Activated CD8-positive, alpha-beta T cell treated with anti-CD3 and anti-CD28 coated beads, Interleukin-2, amount 10 ng/mL, durations not matched to agents 7 days and 5 days (primary cell): ENCODE results near the gene MYO1B. TPM values are rescaled to one million over a fixed set of nuclear protein-coding genes. Genes with fewer than 3 reads are reported as not detected.

Experiments
- ATAC-seq: fragments of 150-1000 bp; cut with Tn5 transposase; one replicate; pipeline ENCODE4 v1.10.0; 2021; ENCODE audit warnings: moderate library complexity
- CTCF ChIA-PET: fragments of 350-600 bp; sonication (Branson Sonifier 250); formaldehyde crosslinking; loops from one replicate; lab custom pipeline; 2021; ENCODE audit warnings: antibody characterized with exemption; lab: Charles Lee
- POLR2A ChIA-PET: fragments of 350-600 bp; sonication (Branson Sonifier 250); formaldehyde crosslinking; loops from one replicate; lab custom pipeline; 2021; ENCODE audit warnings: antibody characterized with exemption; lab: Charles Lee
- DNase-seq: peaks from one replicate; pipeline ENCODE4 v3.0.0-alpha.2; 2020
- H3K27ac Mint-ChIP-seq: one replicate; pipeline ENCODE4 v1.8.0; 2021; ENCODE audit warnings: mild to moderate bottlenecking, mixed read lengths
- H3K27me3 Mint-ChIP-seq: one replicate; pipeline ENCODE4 v1.8.0; 2021; ENCODE audit warnings: low read depth, mixed read lengths
- H3K36me3 Mint-ChIP-seq: one replicate; pipeline ENCODE4 v1.8.0; 2021; ENCODE audit warnings: low read depth, mixed read lengths
- H3K4me1 Mint-ChIP-seq: one replicate; pipeline ENCODE4 v1.8.0; 2021; ENCODE audit warnings: low read depth, mixed read lengths
- H3K4me3 Mint-ChIP-seq: one replicate; pipeline ENCODE4 v1.8.0; 2021; ENCODE audit warnings: mild to moderate bottlenecking, mixed read lengths
- H3K9me3 Mint-ChIP-seq: one replicate; pipeline ENCODE4 v1.8.0; 2022; ENCODE audit warnings: mixed read lengths; ENCODE audit not compliant: insufficient read depth
- total RNA-seq, 2 experiments: library from RNA; stranded (reverse); gene quantifications; one replicate each; pipeline ENCODE4 v1.2.3, GENCODE V29; 2021

MYO1B gene
- total RNA-seq, 2 experiments from 2014 or later = 2.6 to 3.4 TPM

DNA sequence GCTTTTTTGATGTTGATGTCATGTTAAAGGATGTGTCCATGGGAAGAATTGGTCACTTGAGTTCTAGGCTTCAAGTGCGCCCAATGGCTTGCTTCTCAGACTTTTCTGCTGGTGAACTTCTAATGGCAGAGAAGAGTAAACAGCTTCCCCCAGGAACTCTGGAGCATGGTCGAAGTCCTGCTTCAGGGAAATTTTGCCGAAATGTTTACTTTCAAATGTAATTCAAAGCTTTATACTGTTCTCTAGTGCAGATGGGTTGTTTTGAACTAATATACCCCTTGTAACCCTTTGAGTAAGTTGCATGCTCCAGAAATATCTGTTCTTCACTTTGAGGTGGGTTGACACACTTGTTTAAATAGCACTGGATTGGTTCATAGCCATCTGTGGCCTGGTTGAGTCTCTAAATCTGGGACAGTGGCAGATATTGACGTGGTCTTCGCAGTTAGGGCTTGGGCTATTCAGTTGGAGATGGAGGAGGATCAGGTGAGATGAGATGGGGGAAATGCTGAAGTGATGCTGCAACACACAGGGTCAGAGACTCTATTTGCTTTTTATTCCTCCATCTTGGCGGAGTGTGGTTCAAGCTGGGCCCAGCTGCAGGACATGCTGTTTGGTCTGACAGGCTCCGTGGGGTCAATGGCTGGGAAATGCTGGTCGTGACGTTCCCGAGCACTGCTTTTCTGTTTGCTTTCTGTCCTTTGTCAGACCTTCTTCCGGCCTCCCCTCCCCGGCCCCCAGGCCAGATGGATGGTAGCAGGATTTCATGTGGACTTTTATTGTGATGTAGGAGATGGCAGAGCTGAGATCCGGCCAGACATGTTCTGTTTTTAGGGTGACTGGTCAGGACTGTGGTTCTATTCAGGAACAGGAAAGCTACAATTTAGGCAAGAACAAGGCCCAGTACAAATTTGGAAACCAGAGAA, 35.9 kb downstream of the MYO1B start:
- H3K36me3 Mint-ChIP-seq = no peaks in the 10 kb centered on the region
- CTCF ChIA-PET = no interaction called here
- no peaks in the 10 kb centered on the region for H3K4me1 Mint-ChIP-seq
- no peak overlapping the region for H3K4me3 Mint-ChIP-seq
- no peak overlapping the region for H3K27ac Mint-ChIP-seq
- DNase-seq (no peak), ATAC-seq (no peak)
- no peaks in the 10 kb centered on the region for H3K27me3 Mint-ChIP-seq
- no peaks in the 10 kb centered on the region for H3K9me3 Mint-ChIP-seq
- POLR2A ChIA-PET = no interaction called here

DNA sequence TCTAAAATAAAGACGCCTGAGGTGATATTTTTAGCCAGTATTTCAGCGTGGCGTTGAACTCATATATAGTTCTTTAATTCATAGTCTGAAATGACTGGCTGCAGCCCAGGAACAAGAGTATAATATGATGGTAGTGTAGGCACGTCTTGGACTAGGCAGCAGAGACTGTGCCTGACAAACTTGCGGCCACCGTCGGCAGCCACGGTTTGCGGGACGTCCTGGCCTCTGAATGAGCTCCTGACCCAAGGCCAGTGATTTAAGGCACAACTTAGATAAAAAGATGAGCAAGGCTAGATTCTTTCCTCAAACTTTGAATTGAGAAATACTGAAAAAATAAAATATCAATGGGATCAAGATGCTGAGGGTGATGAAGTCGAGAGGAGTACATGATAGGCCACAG, 40.0 kb downstream of the MYO1B start:
- CTCF ChIA-PET = no interaction called here
- Mint-ChIP-seq H3K9me3 (no peaks in the 10 kb centered on the region), H3K27ac (no peak overlapping the region), H3K4me1 (no peaks in the 10 kb centered on the region), H3K36me3 (no peaks in the 10 kb centered on the region), H3K27me3 (no peaks in the 10 kb centered on the region), H3K4me3 (no peak overlapping the region)
- DNase-seq = no peak
- no peak for ATAC-seq
- POLR2A ChIA-PET = no interaction called here

DNA sequence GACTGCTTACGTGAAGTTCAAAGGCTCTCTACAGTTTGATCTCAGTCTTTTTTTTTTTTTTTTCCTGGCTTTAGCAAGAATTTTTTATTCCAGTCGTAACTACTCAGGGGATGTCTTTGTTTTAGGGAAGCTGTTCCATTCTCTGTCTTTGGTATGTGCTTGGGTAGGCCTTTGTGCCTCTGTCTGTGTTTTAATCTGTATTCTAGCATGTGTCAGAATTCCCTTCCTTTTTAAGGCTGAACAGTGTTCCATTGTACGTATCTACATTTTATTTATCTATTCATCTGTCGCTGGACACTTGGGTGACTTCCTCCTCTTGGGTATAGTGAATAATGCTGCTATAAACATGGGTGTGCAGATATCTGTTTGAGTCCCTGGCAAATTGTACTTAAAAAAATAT, 42.6 kb downstream of the MYO1B start:
- no peaks in the 10 kb centered on the region for H3K27me3 Mint-ChIP-seq
- ChIA-PET POLR2A (no interaction called here), CTCF (interaction anchor here (0.8 kb wide), 1 partner anchor 69 kb away, joined by 4 read pairs; no protein-coding TSS in a partner anchor)
- H3K4me3 Mint-ChIP-seq = no peak overlapping the region
- no peaks in the 10 kb centered on the region for H3K9me3 Mint-ChIP-seq
- no peak overlapping the region for H3K27ac Mint-ChIP-seq
- ATAC-seq = no peak
- no peaks in the 10 kb centered on the region for H3K4me1 Mint-ChIP-seq
- no peaks in the 10 kb centered on the region for H3K36me3 Mint-ChIP-seq
- DNase-seq = no peak

DNA sequence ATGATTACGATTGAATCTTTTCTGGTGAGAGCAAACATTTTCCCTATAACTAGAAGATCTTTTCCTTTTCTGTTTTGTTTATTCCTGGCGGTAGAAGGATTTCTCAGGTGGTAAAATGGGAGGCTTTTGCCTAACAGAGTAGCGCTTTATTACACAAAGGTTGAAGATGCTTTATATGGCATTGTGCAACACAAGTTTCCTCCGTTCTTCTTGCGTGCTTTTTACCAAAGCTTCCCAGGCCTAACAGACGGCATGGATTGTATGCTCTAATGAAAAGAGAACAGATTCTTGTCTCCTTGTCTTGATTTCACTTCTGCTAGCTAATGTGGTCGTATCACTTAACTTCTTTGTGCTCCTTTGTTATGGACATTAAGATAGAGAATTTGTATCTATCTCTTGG, 43.8 kb downstream of the MYO1B start:
- Mint-ChIP-seq H3K27ac (no peak overlapping the region), H3K27me3 (no peaks in the 10 kb centered on the region), H3K4me1 (peaks cover 4% of the 10 kb centered on the region), H3K4me3 (no peak overlapping the region), H3K9me3 (no peaks in the 10 kb centered on the region), H3K36me3 (no peaks in the 10 kb centered on the region)
- DNase-seq (no peak), ATAC-seq (no peak)
- ChIA-PET POLR2A (no interaction called here), CTCF (no interaction called here)

DNA sequence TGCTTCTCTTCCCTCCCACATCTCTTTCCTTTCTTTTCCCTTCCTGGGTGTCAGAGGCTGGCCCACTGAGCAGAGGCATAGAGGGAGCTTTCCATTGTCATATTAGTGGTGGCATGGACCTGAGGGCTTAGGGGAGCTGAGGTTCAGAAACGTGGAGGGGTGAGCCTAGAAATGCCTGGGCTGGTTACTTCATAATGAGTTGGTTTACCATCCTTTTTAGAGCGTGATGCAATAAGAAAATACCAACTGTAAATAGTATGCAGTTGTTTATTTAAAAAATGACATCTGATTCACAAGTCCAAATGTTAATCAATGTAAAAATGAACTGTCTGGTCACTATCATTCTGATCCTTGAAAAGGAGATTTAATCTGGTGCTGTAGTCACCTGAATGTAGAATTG, 46.3 kb downstream of the MYO1B start:
- CTCF ChIA-PET = interaction anchor here (1.2 to 2.0 kb wide), 2 partner anchors 12 to 126 kb away, joined by 3 to 5 read pairs; no protein-coding TSS in a partner anchor
- no peak for DNase-seq
- no peak for ATAC-seq
- Mint-ChIP-seq H3K4me1 (peaks cover 5% of the 10 kb centered on the region), H3K4me3 (no peak overlapping the region), H3K27ac (no peak overlapping the region), H3K27me3 (no peaks in the 10 kb centered on the region), H3K36me3 (no peaks in the 10 kb centered on the region), H3K9me3 (no peaks in the 10 kb centered on the region)
- POLR2A ChIA-PET = no interaction called here

DNA sequence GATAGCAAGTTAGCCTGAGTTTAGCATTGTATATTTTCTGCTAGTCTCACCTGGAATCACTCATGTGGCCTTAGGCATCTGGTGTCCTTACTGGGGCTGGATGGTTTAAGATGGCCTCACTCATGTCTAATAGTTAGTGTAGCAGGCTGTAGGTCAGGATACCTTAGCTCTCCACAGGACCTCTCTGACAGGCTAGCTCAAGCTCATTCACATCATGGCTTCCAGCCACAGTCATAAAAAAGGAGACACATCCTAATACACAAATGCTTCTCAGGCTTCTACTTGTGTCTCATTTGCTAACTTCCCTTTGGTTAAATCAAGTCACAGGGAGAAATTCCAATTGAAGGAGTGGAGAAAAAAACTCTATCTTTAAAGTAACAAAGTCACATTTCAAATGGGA, 47.7 kb downstream of the MYO1B start:
- Mint-ChIP-seq H3K4me3 (no peak overlapping the region), H3K27me3 (no peaks in the 10 kb centered on the region), H3K36me3 (no peaks in the 10 kb centered on the region), H3K9me3 (no peaks in the 10 kb centered on the region), H3K27ac (no peak overlapping the region), H3K4me1 (peaks cover 5% of the 10 kb centered on the region)
- DNase-seq = no peak
- ATAC-seq = no peak
- ChIA-PET CTCF (interaction anchor here (2.0 kb wide), 1 partner anchor 10 kb away, joined by 5 read pairs; no protein-coding TSS in a partner anchor), POLR2A (no interaction called here)

DNA sequence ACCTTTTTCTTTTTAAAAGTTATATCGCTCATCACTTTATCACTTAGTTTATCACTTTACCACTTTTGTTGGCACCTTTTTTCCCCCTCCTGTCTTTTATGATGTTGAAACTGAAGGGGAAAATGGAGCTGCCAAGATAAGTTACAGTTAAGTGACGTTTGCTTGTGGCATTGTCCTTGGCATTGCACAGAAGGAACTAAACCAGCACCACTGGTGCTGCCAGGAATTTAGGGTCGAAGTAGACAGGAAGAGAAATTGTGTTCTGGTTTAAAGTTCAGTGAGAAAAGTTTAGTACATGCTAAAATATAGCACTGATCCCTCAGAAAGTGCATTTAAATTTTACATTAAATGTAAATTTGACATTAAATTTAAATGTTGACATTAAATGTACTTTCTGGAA, 49.9 kb downstream of the MYO1B start:
- Mint-ChIP-seq H3K36me3 (no peaks in the 10 kb centered on the region), H3K4me1 (peaks cover 5% of the 10 kb centered on the region), H3K27ac (no peak overlapping the region), H3K4me3 (no peak overlapping the region), H3K9me3 (no peaks in the 10 kb centered on the region), H3K27me3 (no peaks in the 10 kb centered on the region)
- CTCF ChIA-PET = no interaction called here
- POLR2A ChIA-PET = no interaction called here
- ATAC-seq (no peak), DNase-seq (no peak)

DNA sequence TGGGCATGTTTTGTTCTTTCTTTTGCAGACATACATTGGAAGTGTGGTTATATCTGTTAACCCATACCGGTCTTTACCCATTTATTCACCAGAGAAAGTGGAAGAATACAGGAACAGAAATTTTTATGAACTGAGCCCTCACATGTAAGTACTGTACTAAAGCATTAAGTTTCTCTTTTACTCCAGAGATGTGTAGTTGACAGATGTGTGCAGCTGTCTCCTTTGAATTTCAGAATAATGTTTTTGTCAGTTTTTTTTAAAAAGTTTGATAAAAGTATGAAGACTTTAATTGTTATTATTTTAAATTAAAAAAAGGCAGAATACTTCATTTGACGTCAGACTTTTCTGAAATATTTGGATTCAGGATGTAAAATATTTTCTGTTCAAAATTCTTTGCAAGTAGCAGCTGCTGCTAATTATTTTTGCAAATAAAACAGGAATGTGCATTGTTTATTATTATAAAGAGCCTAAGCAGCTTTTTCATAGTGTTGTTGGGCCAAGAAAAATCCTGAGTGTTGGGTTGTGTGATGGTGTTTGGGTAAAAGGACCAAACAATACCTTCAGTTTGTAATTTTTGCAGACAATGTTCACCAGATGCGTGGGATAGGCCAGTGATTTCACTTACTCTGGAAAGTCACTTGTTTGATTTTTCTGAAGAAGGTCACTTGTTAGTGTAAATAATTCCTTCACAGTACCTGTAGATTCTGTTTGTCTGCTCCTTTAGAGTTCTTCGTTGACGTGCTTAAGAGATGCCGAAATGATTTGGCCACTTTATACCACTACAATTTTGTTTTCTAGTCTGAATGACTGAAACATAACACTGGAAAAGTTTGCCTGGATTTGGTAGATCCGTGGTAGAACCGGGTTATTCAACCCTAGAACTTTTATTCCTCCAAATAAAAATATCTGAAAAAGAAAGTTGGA, 51.1 kb downstream of the MYO1B start:
- H3K9me3 Mint-ChIP-seq = no peaks in the 10 kb centered on the region
- no peak for DNase-seq
- H3K4me3 Mint-ChIP-seq = no peak overlapping the region
- H3K4me1 Mint-ChIP-seq = peaks cover 5% of the 10 kb centered on the region
- no peaks in the 10 kb centered on the region for H3K36me3 Mint-ChIP-seq
- ATAC-seq = no peak
- H3K27ac Mint-ChIP-seq = no peak overlapping the region
- CTCF ChIA-PET = interaction anchor here (1.0 kb wide), 1 partner anchor 131 kb away, joined by 3 read pairs; no protein-coding TSS in a partner anchor
- H3K27me3 Mint-ChIP-seq = no peaks in the 10 kb centered on the region
- POLR2A ChIA-PET = no interaction called here

DNA sequence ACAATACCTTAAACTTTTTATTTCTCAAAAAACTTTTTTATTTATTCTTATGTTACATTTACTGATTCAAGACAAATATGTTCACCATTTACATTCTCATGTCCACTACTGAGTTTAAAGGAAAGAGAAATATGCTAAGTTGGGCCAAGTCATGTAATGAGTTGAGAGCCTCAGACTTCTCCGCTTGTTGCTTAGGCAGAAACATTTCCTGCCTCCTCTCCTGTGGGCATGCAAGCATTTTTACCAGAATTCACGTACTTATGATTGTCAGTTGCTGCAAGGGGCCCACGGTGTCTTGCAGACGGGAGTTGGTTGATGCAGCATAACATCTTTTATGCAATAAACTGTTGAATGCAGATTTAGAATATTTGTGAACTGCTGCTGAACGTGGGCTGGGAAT, 51.8 kb downstream of the MYO1B start:
- CTCF ChIA-PET = no interaction called here
- ATAC-seq (no peak), DNase-seq (no peak)
- Mint-ChIP-seq H3K36me3 (no peaks in the 10 kb centered on the region), H3K4me3 (no peak overlapping the region), H3K27ac (no peak overlapping the region), H3K9me3 (no peaks in the 10 kb centered on the region), H3K27me3 (no peaks in the 10 kb centered on the region), H3K4me1 (peaks cover 5% of the 10 kb centered on the region)
- POLR2A ChIA-PET = no interaction called here

DNA sequence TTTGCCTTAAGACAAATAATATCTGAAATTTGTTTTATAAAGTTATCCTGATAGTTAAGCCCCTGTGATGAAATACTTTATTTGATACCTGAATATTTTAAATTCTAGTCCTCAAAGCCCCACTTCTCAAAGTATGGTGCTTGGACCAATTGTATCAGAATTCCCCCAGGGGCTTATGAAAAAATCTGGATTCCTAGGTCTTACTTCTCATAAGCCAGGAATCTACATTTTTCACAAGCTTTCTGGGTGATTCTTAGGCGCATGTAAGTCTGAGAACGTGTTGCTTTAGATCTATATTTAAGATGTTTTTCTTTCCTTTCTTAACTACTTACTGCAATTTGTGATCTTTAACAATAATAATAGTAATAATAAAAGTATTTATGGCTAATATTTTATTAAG, 53.1 kb downstream of the MYO1B start:
- H3K27ac Mint-ChIP-seq = no peak overlapping the region
- ChIA-PET CTCF (no interaction called here), POLR2A (no interaction called here)
- H3K27me3 Mint-ChIP-seq = no peaks in the 10 kb centered on the region
- DNase-seq = no peak
- no peak for ATAC-seq
- no peak overlapping the region for H3K4me3 Mint-ChIP-seq
- no peaks in the 10 kb centered on the region for H3K9me3 Mint-ChIP-seq
- peaks cover 5% of the 10 kb centered on the region for H3K4me1 Mint-ChIP-seq
- H3K36me3 Mint-ChIP-seq = no peaks in the 10 kb centered on the region

DNA sequence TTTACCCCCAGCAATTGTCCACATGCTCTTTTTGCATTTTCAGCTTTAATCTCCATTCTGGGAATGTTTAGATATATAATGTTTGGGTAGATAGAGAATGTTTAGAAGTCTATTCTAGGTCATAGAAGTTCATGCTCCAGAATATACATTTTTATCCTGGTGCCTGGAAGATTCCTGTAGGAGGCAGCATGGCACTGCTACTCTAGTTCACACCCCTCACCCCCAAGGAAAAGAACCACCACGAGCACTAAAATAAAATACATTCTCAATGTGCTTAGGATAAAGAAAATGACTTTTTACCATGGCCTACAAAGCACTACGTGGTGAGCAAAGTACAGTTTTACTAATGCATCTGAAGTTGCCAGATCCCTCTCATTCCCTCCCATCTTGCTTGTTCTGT, 53.8 kb downstream of the MYO1B start:
- H3K27me3 Mint-ChIP-seq = no peaks in the 10 kb centered on the region
- no peak overlapping the region for H3K27ac Mint-ChIP-seq
- ATAC-seq (no peak), DNase-seq (no peak)
- H3K4me1 Mint-ChIP-seq = peaks cover 1% of the 10 kb centered on the region
- ChIA-PET CTCF (no interaction called here), POLR2A (no interaction called here)
- H3K36me3 Mint-ChIP-seq = no peaks in the 10 kb centered on the region
- H3K9me3 Mint-ChIP-seq = no peaks in the 10 kb centered on the region
- no peak overlapping the region for H3K4me3 Mint-ChIP-seq

DNA sequence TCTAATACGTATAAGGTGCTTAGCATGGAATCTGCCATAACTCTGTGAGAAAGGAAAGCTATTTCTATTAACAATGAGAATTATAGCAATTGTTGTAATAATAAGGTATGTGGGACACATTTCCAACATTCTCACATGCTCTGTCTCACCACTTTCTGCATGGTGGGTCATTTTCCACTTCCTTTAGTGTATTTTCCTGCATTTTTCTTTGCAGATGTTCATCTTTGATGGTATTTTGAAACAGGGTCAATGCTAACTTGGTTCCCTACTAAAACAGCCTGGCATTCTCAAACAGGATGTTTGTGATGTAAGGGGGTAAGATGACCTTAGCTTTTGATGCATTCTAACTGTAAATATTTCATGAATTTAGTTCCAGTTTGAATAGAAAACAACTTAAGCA, 54.7 kb downstream of the MYO1B start:
- no peak for ATAC-seq
- POLR2A ChIA-PET = interaction anchor here (0.6 kb wide), 1 partner anchor 495 kb away, joined by 3 read pairs; no protein-coding TSS in a partner anchor
- H3K4me3 Mint-ChIP-seq = no peak overlapping the region
- H3K27ac Mint-ChIP-seq = no peak overlapping the region
- H3K36me3 Mint-ChIP-seq = no peaks in the 10 kb centered on the region
- no peaks in the 10 kb centered on the region for H3K4me1 Mint-ChIP-seq
- no peak for DNase-seq
- no peaks in the 10 kb centered on the region for H3K27me3 Mint-ChIP-seq
- CTCF ChIA-PET = interaction anchor here (1.8 kb wide), 1 partner anchor 82 kb away, joined by 6 read pairs; no protein-coding TSS in a partner anchor
- H3K9me3 Mint-ChIP-seq = no peaks in the 10 kb centered on the region
